GM10847 (cell line): ENCODE results near the gene WNT7A.

Source experiments
- POLR2A ChIP-seq: IDR thresholded peaks from 2 replicates; pipeline ENCODE4 v1.6.1; 2011; ENCODE audit not compliant: insufficient read length; ENCODE audit errors: extremely low read depth

The WNT7A gene

GRCh38 chr3:13831386-13831996 is 48.4 kb downstream of the WNT7A start:
- TF ChIP-seq POLR2A = no peak

- no peak for TF ChIP-seq POLR2A
Measured at GRCh38 chr3:13829311-13829710, 50.6 kb downstream of the WNT7A start.

GRCh38 chr3:13828501-13829265 is 51.2 kb downstream of the WNT7A start:
- TF ChIP-seq POLR2A = no peak

- no peak for TF ChIP-seq POLR2A
Measured at GRCh38 chr3:13827699-13828098, 52.2 kb downstream of the WNT7A start.

- TF ChIP-seq POLR2A = no peak
Measured at GRCh38 chr3:13827256-13827655, 52.6 kb downstream of the WNT7A start.

GRCh38 chr3:13826672-13827071 is 53.2 kb downstream of the WNT7A start:
- no peak for TF ChIP-seq POLR2A

GRCh38 chr3:13825821-13826220 is 54.0 kb downstream of the WNT7A start:
- TF ChIP-seq POLR2A = no peak

- no peak for TF ChIP-seq POLR2A
Measured at GRCh38 chr3:13825311-13825579, 54.6 kb downstream of the WNT7A start.

GRCh38 chr3:13824521-13825310 is 55.2 kb downstream of the WNT7A start:
- TF ChIP-seq POLR2A = no peak

GRCh38 chr3:13823692-13824091 is 56.2 kb downstream of the WNT7A start:
- no peak for TF ChIP-seq POLR2A

- no peak for TF ChIP-seq POLR2A
Measured at GRCh38 chr3:13822871-13823585, 56.8 kb downstream of the WNT7A start.

GRCh38 chr3:13822042-13822441 is 57.8 kb downstream of the WNT7A start:
- no peak for TF ChIP-seq POLR2A

- TF ChIP-seq POLR2A = no peak
Measured at GRCh38 chr3:13821126-13821525, 58.7 kb downstream of the WNT7A start.

GRCh38 chr3:13818919-13819318 is 61.0 kb downstream of the WNT7A start:
- TF ChIP-seq POLR2A = no peak

- no peak for TF ChIP-seq POLR2A
Measured at GRCh38 chr3:13815088-13815683, 64.7 kb downstream of the WNT7A start.
